HL-60 (cell line): ENCODE results near the gene PLK2.

Experiments
- DNase-seq, 2 experiments: peaks; one replicate each; pipeline ENCODE4 v3.0.0-alpha.2; 2010 to 2020; ENCODE audit warnings: low read depth in 1 of 2, low spot score in 1 of 2
- H3K27ac ChIP-seq: fragments of 250-450 bp; sonication (Bioruptor Pico); replicated peaks from 2 replicates; pipeline ENCODE4 v1.5.1; 2020; ENCODE audit warnings: mild to moderate bottlenecking, moderate library complexity
- H3K27me3 ChIP-seq: fragments of 250-450 bp; sonication (Bioruptor Pico); 2 replicates; pipeline ENCODE4 v1.5.1; 2021; ENCODE audit warnings: mild to moderate bottlenecking, moderate library complexity; ENCODE audit not compliant: insufficient read depth, poor library complexity, severe bottlenecking
- H3K4me3 ChIP-seq: replicated peaks from 2 replicates; pipeline ENCODE4 v1.5.1; 2011; ENCODE audit warnings: mild to moderate bottlenecking, control low read depth, low read length; ENCODE audit not compliant: insufficient read depth
- GABPA ChIP-seq: IDR thresholded peaks from 2 replicates; pipeline ENCODE4 v1.6.1; 2012; ENCODE audit warnings: low read depth
- POLR2AphosphoS5 ChIP-seq: IDR thresholded peaks from 2 replicates; pipeline ENCODE4 v1.6.1; 2012; ENCODE audit warnings: low read depth
- SPI1 ChIP-seq: IDR thresholded peaks from 2 replicates; pipeline ENCODE4 v1.6.1; 2012; ENCODE audit warnings: low read depth, mild to moderate bottlenecking, borderline replicate concordance
- TF ChIP-seq, protein P1 (sequence below): IDR thresholded peaks from one replicate; pipeline ENCODE4 v1.5.1; 2011; ENCODE audit warnings: low read length, control low read depth, inconsistent platforms; ENCODE audit not compliant: insufficient read depth
- TF ChIP-seq, protein P2 (sequence below): IDR thresholded peaks from 2 replicates; pipeline ENCODE4 v1.6.1; 2012; ENCODE audit warnings: low read depth; ENCODE audit not compliant: insufficient replicate concordance

PLK2 gene

DNA sequence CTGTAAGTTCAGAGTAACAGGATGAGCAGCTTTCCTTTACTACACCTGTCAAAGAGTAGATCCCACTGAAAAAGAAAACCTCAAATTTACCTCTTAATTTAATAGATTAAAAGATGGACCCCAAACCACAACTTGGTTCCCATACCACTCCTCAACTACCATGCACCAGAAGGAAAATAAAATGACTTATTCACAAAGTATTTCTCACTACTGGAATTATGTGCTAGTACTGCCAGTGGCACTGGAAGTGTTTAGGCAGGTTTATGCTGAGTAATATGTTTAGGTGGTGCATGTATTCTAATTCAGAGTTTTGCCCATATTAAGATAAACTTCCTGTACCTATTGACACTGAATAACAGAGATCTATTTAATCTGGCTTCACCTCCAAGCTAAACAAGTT is 6.6 kb downstream of the PLK2 start:
- Histone ChIP-seq H3K27me3 (no peaks in the 10 kb centered on the region), H3K27ac (no peak overlapping the region), H3K4me3 (no peak overlapping the region)
- no peak for DNase-seq
- TF ChIP-seq, protein P1, sequence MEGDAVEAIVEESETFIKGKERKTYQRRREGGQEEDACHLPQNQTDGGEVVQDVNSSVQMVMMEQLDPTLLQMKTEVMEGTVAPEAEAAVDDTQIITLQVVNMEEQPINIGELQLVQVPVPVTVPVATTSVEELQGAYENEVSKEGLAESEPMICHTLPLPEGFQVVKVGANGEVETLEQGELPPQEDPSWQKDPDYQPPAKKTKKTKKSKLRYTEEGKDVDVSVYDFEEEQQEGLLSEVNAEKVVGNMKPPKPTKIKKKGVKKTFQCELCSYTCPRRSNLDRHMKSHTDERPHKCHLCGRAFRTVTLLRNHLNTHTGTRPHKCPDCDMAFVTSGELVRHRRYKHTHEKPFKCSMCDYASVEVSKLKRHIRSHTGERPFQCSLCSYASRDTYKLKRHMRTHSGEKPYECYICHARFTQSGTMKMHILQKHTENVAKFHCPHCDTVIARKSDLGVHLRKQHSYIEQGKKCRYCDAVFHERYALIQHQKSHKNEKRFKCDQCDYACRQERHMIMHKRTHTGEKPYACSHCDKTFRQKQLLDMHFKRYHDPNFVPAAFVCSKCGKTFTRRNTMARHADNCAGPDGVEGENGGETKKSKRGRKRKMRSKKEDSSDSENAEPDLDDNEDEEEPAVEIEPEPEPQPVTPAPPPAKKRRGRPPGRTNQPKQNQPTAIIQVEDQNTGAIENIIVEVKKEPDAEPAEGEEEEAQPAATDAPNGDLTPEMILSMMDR: no peak
- TF ChIP-seq SPI1: no peak
- no peak for TF ChIP-seq POLR2AphosphoS5
- TF ChIP-seq, protein P2, sequence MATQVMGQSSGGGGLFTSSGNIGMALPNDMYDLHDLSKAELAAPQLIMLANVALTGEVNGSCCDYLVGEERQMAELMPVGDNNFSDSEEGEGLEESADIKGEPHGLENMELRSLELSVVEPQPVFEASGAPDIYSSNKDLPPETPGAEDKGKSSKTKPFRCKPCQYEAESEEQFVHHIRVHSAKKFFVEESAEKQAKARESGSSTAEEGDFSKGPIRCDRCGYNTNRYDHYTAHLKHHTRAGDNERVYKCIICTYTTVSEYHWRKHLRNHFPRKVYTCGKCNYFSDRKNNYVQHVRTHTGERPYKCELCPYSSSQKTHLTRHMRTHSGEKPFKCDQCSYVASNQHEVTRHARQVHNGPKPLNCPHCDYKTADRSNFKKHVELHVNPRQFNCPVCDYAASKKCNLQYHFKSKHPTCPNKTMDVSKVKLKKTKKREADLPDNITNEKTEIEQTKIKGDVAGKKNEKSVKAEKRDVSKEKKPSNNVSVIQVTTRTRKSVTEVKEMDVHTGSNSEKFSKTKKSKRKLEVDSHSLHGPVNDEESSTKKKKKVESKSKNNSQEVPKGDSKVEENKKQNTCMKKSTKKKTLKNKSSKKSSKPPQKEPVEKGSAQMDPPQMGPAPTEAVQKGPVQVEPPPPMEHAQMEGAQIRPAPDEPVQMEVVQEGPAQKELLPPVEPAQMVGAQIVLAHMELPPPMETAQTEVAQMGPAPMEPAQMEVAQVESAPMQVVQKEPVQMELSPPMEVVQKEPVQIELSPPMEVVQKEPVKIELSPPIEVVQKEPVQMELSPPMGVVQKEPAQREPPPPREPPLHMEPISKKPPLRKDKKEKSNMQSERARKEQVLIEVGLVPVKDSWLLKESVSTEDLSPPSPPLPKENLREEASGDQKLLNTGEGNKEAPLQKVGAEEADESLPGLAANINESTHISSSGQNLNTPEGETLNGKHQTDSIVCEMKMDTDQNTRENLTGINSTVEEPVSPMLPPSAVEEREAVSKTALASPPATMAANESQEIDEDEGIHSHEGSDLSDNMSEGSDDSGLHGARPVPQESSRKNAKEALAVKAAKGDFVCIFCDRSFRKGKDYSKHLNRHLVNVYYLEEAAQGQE: no peak
- TF ChIP-seq GABPA: no peak

DNA sequence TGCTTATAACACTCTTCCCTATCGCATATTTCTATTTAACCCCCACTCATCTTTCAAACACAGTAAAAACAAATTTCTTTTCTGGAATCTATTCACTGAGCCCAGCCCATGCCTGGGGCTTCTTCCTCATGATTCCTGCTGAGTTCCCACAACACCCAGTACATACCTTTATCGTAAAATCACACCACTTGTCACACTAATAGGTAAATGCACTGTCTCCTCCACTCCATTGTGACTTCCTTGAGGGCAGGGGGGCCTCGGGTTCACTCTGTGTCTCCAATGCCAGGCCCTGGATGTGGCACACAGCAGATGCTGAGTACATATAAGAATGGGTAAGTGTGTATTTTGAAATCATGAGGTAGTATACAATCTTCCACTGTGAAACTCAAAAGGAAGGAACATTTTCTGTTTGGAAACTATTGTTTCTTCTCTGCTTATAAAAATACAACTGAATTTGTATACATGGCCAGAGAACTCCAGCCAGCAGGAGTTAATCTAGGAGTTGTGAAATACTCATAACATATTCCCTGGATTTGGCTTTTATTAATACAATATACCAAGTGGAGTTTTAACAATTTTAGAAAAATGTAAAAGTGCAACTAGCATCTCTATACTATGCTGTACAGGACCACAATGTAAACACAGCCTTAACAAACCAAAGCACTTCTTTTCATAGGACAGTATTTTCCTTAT is 7.2 kb downstream of the PLK2 start:
- Histone ChIP-seq H3K27me3 (no peaks in the 10 kb centered on the region), H3K27ac (no peak overlapping the region), H3K4me3 (no peak overlapping the region)
- DNase-seq: no peak
- TF ChIP-seq POLR2AphosphoS5 (no peak), SPI1 (no peak)
- TF ChIP-seq, protein P1: no peak
- TF ChIP-seq, protein P2: no peak

DNA sequence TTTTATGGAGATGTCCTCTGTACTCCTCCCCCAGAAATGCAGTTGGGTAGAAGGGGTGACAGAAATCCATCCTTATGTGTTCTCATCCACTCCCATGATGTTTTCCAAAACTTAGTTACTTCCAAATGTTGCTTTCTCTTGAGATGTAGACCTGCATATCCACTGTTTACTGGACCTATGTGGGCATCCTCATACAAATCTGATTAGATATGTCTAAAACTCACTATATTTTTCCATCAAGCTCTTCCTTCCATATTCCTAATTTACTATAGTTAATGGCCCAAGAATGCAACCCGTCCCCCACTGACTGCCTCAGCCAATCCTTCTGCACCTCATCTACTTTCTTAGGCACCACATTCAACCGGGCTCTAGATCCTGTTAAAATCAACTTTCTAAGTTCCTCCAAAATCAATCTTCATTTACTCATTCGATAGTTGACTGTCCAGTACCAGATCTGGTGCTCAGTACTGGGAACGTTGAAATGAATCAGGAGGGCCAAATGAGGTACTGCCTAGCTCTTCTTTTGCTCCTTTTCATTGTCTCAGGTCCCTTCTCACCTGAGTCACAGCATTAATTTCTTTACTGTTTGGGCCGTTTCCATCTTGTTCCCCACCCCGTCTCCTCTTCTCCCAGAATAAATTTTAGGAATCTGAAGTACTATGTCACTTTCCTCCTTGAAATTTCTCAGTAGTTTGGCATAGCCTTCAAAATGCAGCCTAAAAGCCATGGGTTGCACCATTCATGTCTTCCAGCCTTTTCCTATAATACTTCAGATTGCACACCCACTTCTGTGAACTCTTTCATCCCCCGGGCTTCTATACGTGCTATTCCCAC is 7.9 kb downstream of the PLK2 start:
- Histone ChIP-seq H3K4me3 (no peak overlapping the region), H3K27me3 (no peaks in the 10 kb centered on the region), H3K27ac (no peak overlapping the region)
- DNase-seq: no peak
- no peak for TF ChIP-seq POLR2AphosphoS5
- no peak for TF ChIP-seq SPI1
- no peak for TF ChIP-seq GABPA
- TF ChIP-seq, protein P1: no peak
- TF ChIP-seq, protein P2: no peak
